AG08395 (cell line): ENCODE data around the gene LRTM2.

ENCODE experiments used
- DNase-seq: peaks from one replicate; pipeline ENCODE4 v3.0.0; 2012; ENCODE audit warnings: mixed read lengths, low spot score

Gene LRTM2

DNA sequence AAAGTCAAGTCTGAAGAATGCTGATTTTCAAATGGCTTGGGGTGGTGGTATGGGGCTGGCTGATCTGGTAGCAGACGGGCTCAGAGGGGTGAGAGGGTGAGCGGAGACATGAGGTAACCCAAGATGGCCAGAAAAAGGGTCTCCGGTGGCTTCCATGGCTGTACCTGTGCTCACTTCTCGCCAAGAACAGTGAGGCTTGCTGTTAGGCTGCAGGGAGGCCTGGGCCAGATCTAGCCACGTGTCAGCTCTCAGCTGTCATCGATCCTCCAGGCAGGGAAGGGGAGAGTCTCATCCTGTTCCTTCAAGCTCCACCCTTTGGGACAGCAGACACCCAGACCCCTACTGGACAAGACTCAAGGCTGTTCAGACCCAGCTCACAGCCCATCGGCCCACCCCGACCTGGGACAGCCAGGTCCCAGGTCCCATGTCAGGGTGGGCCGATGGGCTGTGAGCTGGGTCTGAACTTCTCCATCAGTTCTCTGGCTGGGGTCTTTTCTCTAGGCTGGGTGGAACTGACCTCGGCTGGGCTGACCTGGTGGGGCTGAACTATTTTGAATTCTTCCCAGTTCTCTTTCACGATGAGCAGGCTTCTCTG, 9.0 kb downstream of the LRTM2 start:
- no peak for DNase-seq

DNA sequence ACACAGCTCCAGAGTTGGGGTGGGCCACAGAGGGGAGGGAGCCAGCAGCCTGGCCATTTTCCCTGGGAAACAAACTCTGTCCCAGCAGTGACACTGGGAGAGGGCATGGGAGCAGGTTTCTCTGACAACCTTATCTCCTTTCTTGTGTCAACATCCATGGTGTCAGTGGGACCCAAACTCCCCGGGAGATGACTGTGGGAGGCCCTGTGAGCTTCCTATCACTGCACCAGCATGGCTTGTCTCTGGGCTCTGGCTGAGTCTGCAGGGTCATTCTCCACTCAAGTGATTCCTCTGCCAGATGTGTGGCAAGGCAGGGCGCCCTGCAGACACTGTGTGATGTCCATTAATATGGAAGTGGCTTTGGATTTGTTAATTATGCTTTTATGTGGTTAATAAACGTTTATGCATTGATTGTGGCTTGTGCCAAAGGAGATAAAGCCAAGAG, 10.1 kb downstream of the LRTM2 start:
- DNase-seq, result no peak

DNA sequence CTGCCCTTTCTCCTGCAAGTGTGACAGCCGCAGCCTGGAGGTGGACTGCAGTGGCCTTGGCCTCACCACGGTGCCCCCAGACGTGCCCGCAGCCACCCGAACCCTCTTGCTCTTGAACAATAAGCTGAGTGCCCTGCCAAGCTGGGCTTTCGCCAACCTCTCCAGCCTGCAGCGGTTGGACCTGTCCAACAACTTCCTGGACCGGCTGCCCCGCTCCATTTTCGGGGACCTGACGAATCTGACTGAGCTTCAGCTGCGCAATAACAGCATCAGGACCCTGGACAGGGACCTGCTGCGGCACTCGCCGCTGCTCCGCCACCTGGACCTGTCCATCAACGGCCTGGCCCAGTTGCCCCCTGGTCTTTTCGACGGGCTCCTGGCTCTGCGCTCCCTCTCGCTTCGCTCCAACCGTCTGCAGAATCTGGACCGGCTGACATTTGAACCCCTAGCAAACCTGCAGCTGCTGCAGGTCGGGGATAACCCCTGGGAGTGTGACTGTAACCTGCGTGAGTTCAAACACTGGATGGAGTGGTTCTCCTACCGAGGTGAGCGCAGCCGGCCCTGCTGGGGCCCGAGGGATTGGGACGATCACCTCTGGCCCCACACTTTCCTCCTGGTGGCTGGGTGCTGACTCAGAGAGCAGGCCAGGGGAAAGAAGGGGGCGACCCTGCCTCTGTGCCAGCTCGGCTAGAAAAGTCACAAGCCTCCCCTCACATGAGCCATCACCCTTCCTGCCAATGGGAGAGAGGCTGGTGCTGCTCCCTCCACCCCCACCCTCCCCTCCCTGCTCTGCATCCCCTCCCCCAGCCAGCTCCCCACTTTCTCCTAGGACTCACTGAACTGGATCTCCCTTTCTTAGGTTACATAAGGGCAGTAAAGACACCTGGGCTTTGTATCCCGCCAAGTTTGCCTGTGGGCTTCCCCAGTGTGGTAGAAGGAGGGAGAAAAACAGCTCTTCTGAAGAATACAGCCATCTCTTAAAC, 10.9 kb downstream of the LRTM2 start:
- peak; percentile 69 for DNase-seq

DNA sequence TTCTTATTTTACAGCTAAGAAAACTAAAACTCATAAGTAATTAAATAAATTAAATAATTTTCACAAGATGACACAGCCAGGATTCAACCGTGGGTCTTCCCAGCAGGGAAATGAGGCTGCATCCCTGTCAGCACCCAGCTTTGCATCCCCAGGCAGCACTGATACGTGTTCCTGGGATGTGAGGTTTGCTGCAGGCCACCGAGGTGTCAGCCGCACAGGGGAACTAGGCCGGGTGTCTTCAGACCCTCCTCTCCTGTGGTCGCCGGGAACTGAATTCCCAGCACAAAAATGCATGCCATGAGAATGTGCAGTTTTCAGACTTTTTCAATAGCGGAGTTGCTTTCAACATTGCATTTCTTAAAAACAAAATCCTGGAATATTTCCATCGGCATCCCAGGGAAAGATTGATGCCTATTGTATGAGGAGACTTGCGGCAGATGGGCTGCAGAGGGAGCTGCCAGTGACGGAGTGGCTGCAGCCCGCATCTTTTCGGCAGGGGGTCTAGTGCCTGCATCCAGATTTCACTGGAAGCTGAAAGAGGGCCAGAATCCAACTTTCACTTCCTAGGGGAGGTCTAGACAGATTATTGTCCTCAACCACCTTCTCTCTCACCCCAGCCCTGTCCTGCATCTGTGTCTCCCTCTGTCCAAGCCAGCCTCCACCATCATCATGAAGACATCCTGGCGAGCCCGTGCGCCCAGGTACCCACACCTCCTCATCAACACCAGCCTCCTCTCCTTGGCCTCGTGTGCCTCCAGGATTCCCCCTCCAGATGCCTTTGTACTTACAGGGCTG, 12.6 kb downstream of the LRTM2 start:
- no peak for DNase-seq

DNA sequence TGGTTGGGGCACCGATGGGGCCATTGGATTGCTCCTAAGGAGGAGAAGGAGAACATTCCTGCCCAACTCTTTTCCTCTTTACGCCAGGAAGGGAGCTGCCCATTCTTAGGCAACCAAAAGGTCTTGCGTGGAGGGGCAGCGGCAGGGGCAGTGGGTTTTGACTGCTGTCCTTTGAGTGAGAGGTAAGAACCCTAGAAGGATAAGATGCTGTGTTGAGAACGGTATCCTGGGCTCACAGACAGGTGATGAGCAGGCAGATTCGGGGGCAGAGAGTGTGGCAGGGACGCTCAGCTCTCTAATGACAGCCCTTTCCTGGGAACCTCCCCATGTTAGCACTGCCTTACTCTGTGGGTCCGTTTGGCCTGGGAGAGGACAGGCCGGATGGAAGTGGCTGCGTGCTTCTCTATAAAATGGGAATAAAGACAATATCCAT, 13.2 kb downstream of the LRTM2 start:
- DNase-seq, result no peak

GRCh38 chr12:1834186-1834925, 14.0 kb downstream of the LRTM2 start:
- no peak for DNase-seq

- no peak for DNase-seq
Observed at GRCh38 chr12:1835211-1836131, 15.1 kb downstream of the LRTM2 start.

DNA sequence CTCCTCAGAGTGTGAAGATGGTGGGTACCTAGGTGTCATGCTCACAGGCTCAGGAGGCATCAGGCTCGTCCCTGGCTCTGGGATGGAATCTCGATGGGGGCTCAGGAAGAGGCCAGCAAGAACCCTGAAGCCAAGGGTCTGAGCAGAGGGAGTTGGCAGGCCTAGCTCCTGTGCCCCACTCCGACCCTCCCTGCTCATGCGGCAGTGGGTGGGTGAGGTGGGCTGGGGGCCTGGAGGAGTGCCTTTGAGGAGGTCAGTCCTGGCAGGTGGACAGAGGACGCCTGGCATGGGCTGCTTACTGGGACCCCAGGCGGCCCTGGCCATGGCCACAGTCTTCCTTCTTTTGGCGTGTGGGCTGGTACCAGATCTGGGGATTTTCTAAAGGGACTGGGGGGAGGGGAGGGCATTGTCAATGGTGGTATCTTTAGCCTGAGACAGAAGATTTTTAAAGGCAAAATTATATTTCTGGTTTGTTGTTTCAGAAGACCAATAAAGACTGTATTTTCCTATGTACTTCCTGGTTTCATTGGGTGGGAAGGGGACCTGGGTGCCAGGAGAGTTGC, 16.0 kb downstream of the LRTM2 start:
- DNase-seq, result no peak

- DNase-seq, result no peak
Observed at GRCh38 chr12:1836854-1837421, 16.6 kb downstream of the LRTM2 start.

DNA sequence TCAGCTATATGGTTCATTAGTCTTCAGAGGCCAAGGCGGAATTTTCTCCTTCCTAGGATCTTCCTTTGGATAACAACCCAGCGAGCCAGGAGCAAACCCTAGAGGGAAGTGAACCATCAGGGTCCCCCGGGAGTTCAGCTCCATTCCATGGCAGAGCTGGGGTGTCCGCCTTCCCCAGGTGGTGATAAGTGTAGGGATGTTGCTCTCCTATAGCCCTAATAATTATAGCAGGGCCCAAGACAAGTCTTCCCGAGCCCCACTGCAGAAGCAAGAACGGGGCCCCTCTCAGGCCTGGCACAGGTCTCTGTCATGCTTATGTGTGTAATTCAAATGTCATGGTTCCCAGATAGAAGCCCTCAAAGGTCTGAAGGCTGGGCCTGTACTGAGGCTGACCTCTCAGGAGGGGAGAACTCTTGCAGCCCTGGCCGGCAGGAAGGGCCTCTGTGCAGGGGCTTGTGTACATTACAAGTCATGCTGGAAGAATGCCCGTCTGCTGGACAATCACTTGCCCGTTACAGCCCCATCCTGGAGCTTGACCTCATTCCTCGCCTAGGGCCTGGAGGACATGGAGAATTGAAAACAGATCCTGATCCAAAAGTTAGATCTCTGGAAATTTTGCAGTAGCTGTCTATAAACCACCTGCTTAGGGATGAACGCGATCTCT, 17.3 kb downstream of the LRTM2 start:
- DNase-seq, result peak; percentile 15

- DNase-seq, result no peak
Observed at GRCh38 chr12:1838205-1838993, 18.0 kb downstream of the LRTM2 start.

GRCh38 chr12:1838994-1839365, 18.6 kb downstream of the LRTM2 start:
- DNase-seq, result no peak

- DNase-seq, result no peak
Observed at GRCh38 chr12:1839464-1839863, 19.1 kb downstream of the LRTM2 start.

DNA sequence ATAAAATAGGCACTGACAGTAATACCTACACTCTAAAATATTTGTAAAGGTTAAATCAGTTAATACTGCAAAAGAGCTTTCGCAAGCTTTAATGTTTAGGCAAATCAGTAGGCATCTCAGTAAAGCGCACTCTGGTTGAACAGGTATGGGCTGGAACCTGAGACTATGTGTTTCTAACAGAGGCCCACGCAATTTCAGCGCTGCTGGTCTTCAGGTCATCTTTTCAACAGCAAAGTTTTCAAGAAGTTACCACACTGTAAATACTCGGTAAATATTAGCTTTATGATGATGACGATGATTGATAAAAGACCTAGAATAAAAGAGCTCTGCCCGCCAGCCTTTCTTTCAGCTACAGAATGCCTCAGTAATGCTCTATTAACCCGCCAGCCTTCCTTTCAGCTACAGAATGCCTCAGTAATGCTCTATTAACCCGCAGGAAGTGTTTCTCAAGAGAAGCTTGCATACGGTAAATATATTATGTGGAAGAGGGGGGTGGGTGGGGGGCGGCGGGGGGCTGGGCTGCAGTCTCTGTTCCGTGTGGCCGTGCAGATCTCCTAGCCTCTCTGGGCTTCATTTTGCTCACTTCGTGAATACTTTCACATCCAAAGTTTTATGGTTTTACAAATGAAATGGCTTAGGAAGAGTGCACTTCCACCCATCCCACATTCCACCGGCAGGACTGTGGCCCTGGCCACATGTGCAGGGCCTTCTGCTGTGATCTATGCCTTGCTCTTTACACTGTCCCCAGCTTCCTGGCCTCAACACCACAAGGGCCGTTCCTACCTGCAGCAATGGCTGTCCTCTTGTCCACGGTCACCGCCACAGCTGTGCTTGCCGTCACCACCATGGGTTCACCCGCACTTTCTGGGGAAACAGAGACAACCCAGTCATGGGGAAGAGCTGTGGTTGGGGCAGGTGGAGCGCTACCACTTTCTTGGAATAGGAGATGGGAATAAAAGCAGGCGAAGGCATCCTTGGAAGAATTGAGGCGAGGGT, 19.9 kb downstream of the LRTM2 start:
- DNase-seq, result no peak

- no peak for DNase-seq
Observed at GRCh38 chr12:1840981-1841425, 20.6 kb downstream of the LRTM2 start.

DNA sequence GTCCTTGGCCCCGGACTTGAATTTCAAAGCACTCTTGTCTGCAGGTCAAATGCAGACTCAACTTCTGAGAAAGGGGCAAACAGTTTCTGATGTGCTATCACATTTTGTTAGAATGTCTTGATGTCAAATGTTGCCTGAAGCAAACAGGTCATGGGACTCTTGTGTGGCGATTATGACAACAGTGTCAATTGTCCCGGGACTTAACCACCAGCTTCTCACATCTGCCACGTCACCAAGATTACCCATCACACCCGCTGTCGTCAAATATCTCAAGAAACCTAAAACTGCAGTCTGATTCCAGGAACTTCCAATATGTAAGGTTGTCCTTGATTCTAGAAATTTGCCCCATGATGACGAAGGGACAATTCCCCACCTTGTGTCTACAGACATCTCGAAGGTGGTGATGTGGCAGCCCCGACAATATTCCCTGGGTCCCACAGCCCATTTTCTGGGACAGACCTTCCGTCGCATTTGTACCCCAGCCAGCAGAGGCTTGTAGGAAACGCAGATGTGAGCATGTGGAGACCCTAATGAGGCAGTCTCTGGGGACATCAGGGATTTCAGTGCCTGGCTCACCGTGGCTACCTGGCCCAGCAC, 21.3 kb downstream of the LRTM2 start:
- DNase-seq, result no peak
